Measurements from ENCODE around the gene LOXHD1. TPM values are rescaled to one million over a fixed set of nuclear protein-coding genes. Genes with fewer than 3 reads are reported as not detected.

The LOXHD1 gene
- total and polyA plus RNA-seq, 10 of the 15 experiments (the other 5 are each of a cell fraction or from before 2014, with no cell fraction given): not detected

DNA sequence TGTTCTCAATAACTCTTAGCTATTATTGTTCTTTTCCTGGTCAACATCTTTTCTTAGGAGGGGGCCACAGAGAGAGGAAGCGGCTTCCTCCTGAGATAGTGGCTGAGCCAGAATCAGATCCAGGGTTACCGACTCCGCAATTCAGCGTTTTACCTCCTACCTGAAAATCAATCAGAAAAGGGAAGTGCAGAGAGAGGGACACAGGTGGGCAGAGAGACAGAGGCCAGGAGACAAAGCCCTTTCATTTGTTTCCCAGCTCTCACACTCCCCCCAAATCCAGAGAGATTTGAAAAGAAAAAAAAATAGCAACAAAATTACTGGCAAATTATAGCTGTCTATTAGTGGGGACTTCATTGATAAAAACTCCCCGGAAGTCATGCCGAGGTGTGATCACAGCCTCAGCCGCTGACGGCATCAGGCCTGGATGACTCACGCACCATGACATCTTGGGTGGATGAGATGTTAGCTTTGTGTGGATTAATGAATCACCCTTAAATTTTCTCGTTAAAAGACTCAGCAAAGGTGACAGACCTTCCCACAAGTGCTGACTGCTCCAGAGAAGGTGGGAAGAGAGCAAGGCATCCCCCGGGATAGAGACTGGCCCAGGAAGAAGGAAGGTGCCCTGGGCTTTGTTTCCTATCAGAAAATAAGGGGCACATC lies 120.7 kb downstream of the LOXHD1 start:
- no peaks in the 10 kb centered on the region for H4K20me1 ChIP-seq (ENCODE audit: control insufficient read depth, insufficient read depth)
- WGBS (ENCODE audit: insufficient coverage, insufficient replicate concordance, low lambda C conversion rate, missing lambda C conversion rate): 57% methylated on average over 11 of the region's 11 CpGs
- H3K27me3 ChIP-seq (replicated peaks in 1 of 2; ENCODE audit: control insufficient read depth in 2 of 2, insufficient read depth in 2 of 2, low read length in 1 of 2): peaks cover 0 to 2% of the 10 kb centered on the region in 2 experiments; a peak in 1 of 4 replicates
- in situ Hi-C loops (cut with MboI): no loop called here
- H3K9me3 ChIP-seq (replicated peaks; ENCODE audit: control insufficient read depth, insufficient read depth, low read length): no peaks in the 10 kb centered on the region
- ATAC-seq: no peak
- H3K27ac ChIP-seq (ENCODE audit: control insufficient read depth, insufficient read depth): no peak overlapping the region
- no peak for DNase-seq (ENCODE audit: low read depth, low spot score)
- H3K4me1 ChIP-seq (ENCODE audit: control insufficient read depth, insufficient read depth, low read length): no peaks in the 10 kb centered on the region
- H3K9ac ChIP-seq (ENCODE audit: control insufficient read depth, insufficient read depth, low read length): no peak overlapping the region
- no peaks in the 10 kb centered on the region for H3K36me3 ChIP-seq (ENCODE audit: control insufficient read depth in 2 of 2, insufficient read depth in 2 of 2, low read length in 1 of 2)
- BruUV-seq (replicated peaks): no TSS peak
- intact Hi-C loops (cut with micrococcal nuclease; ENCODE audit: unreplicated experiment): no loop called here
- H2AFZ ChIP-seq (ENCODE audit: control insufficient read depth, low read depth, low read length): no peak overlapping the region
- RAD21 ChIA-PET (ENCODE audit: unreplicated experiment): no interaction called here
- SMC1A ChIA-PET (ENCODE audit: uncharacterized antibody, unreplicated experiment): no interaction called here
- no peaks in the 10 kb centered on the region for H3K79me2 ChIP-seq (ENCODE audit: control insufficient read depth, insufficient read depth, low read length)
- CTCF ChIA-PET: interaction anchor here (1.3 kb wide), 1 partner anchor 9 kb away, joined by 6 read pairs; no protein-coding TSS in a partner anchor
- TF ChIP-seq NR2F1 (conservative IDR thresholded peaks at IDR 0.05): no peak
- no peak for TF ChIP-seq STAT3 (IDR thresholded peaks at IDR 0.05; ENCODE audit: low read depth, low read length)
- TF ChIP-seq, protein P1, sequence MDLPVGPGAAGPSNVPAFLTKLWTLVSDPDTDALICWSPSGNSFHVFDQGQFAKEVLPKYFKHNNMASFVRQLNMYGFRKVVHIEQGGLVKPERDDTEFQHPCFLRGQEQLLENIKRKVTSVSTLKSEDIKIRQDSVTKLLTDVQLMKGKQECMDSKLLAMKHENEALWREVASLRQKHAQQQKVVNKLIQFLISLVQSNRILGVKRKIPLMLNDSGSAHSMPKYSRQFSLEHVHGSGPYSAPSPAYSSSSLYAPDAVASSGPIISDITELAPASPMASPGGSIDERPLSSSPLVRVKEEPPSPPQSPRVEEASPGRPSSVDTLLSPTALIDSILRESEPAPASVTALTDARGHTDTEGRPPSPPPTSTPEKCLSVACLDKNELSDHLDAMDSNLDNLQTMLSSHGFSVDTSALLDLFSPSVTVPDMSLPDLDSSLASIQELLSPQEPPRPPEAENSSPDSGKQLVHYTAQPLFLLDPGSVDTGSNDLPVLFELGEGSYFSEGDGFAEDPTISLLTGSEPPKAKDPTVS (IDR thresholded peaks at IDR 0.05; ENCODE audit: low read depth, low read length): no peak
- TF ChIP-seq NFYB (IDR thresholded peaks at IDR 0.05; ENCODE audit: insufficient read depth, low read depth, low read length): no peak
- TF ChIP-seq GABPA (IDR thresholded peaks at IDR 0.05; ENCODE audit: low read depth): no peak
- no peak for TF ChIP-seq ELK1 (IDR thresholded peaks at IDR 0.05; ENCODE audit: low read depth, low read length)
- TF ChIP-seq JUNB (IDR thresholded peaks at IDR 0.05): no peak
- TF ChIP-seq, protein P2, sequence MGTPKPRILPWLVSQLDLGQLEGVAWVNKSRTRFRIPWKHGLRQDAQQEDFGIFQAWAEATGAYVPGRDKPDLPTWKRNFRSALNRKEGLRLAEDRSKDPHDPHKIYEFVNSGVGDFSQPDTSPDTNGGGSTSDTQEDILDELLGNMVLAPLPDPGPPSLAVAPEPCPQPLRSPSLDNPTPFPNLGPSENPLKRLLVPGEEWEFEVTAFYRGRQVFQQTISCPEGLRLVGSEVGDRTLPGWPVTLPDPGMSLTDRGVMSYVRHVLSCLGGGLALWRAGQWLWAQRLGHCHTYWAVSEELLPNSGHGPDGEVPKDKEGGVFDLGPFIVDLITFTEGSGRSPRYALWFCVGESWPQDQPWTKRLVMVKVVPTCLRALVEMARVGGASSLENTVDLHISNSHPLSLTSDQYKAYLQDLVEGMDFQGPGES (IDR thresholded peaks at IDR 0.05): no peak
- TF ChIP-seq KDM1A (IDR thresholded peaks at IDR 0.05; ENCODE audit: borderline replicate concordance): no peak
- TF ChIP-seq EGR1 (IDR thresholded peaks at IDR 0.05; ENCODE audit: borderline replicate concordance in 1 of 2, low read depth in 2 of 2, low read length in 2 of 2): no peak
- no peak for TF ChIP-seq ZBTB11 (CRISPR knock-in tag; IDR thresholded peaks at IDR 0.05)
- no peak overlapping the region for H3K4me2 ChIP-seq (ENCODE audit: control insufficient read depth, insufficient read depth)
- FAIRE-seq: no peak
- POLR2A ChIA-PET: no interaction called here
- H3K4me3 ChIP-seq: no peak overlapping the region

Data from GM12878 (cell line).